K562 (cell line): ENCODE results near the gene DOCK3.

Experiments
- CHD4 ChIP-seq: fragments of 200-600 bp; sonication (generic); IDR thresholded peaks from 3 replicates; pipeline ENCODE4 v1.6.1; 2012; ENCODE audit warnings: low read depth, mild to moderate bottlenecking, mixed read lengths, low read length, inconsistent platforms; ENCODE audit not compliant: insufficient read depth, insufficient replicate concordance, poor library complexity, severe bottlenecking
- POLR2A ChIP-seq: fragments of 450-650 bp; conservative IDR thresholded peaks from 2 replicates; pipeline ENCODE4 v1.6.1; 2016
- SMARCC2 ChIP-seq: fragments of 450-650 bp; IDR thresholded peaks from 2 replicates; pipeline ENCODE4 v1.6.1; 2017; ENCODE audit warnings: antibody characterized with exemption, moderate library complexity, mild to moderate bottlenecking, low read depth
- ZNF41 ChIP-seq: fragments of 250-450 bp; sonication (Bioruptor Pico); conservative IDR thresholded peaks from 2 replicates; pipeline ENCODE4 v1.4.0; 2020; ENCODE audit warnings: mild to moderate bottlenecking
- ZNF785 ChIP-seq: fragments of 250-450 bp; sonication (Bioruptor Pico); IDR thresholded peaks from 2 replicates; pipeline ENCODE4 v1.4.0; 2020; ENCODE audit warnings: mild to moderate bottlenecking

DNA sequence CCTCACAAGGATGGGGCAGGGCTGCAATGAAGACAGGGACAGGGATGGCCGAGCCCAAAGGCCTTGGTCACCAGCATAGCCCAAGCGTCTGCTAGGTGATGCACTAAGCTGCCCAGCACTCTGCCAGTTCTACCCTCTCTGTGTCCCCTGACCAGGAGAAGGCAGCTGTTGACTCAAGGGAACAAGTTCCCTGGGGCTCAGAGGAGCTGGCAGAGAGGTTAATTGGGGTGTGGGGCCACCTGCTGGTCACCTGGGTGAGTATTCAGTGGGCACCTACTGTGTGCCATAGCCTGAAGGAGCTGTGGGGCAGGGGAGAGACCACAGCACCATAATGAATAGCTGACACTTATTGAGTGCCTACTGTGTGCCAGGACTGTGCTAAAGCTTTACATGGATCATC is 22.0 kb upstream of the DOCK3 start:
- TF ChIP-seq SMARCC2 (no peak), POLR2A (no peak), ZNF41 (CRISPR knock-in tag) (no peak), CHD4 (no peak), ZNF785 (CRISPR knock-in tag) (no peak)
